GM12875 (cell line): ENCODE data around the gene RASSF7.

Experiments
- H3K4me3 ChIP-seq: one replicate; pipeline ENCODE4 v1.5.1; 2011; ENCODE audit warnings: low read depth, low read length, control low read depth
- TF ChIP-seq, protein P1 (sequence below): IDR thresholded peaks from 2 replicates; pipeline ENCODE4 v1.5.1; 2011; ENCODE audit warnings: low read depth, mild to moderate bottlenecking, control low read depth, inconsistent platforms, low read length, moderate library complexity, borderline replicate concordance; ENCODE audit not compliant: insufficient read depth

Gene RASSF7

DNA sequence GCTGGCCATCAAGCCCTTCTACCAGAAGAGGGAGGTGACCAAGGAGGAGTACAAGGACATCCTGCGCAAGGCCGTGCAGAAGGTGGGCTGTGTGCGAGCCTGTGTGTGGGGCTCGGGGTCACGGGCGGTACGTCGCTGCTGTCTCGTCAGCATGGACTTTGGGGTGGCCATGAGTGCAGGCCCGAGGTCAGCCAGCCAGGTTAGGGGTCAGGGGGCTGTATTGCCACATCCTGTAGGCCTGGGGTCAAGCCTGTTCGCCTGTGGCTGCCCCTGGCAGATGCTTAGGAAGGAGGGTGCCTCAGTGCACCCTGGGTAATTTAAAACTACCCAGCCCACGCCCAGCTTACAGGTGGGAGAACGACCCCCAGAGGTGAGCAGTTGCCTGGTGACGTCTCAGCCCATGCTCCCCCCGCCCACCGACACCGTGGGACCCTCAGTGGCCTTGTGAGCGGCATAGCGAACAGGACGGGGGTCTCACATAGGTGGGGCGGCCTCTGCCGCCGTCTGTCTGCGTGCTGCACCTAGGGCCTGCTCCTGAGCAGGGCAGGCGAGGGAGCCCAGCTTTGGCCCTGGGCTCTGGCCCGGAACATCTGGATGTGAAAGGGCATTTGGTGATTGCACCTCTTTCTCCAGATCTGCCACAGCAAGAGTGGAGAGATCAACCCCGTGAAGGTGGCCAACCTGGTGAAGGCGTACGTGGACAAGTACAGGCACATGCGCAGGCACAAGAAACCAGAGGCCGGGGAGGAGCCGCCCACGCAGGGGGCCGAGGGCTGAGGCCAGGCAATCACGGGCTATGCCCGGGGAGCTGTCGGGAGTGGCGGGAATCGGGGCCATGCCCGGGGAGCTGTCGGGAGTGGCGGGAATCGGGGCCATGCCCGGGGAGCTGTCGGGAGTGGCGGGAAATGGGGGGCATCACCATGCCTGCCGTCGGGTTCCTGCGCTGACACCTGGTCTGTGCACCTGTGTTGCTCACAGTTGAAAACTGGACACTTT lies 50.5 kb downstream of the RASSF7 start:
- TF ChIP-seq, protein P1, sequence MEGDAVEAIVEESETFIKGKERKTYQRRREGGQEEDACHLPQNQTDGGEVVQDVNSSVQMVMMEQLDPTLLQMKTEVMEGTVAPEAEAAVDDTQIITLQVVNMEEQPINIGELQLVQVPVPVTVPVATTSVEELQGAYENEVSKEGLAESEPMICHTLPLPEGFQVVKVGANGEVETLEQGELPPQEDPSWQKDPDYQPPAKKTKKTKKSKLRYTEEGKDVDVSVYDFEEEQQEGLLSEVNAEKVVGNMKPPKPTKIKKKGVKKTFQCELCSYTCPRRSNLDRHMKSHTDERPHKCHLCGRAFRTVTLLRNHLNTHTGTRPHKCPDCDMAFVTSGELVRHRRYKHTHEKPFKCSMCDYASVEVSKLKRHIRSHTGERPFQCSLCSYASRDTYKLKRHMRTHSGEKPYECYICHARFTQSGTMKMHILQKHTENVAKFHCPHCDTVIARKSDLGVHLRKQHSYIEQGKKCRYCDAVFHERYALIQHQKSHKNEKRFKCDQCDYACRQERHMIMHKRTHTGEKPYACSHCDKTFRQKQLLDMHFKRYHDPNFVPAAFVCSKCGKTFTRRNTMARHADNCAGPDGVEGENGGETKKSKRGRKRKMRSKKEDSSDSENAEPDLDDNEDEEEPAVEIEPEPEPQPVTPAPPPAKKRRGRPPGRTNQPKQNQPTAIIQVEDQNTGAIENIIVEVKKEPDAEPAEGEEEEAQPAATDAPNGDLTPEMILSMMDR = no peak
- H3K4me3 ChIP-seq = no peak overlapping the region

DNA sequence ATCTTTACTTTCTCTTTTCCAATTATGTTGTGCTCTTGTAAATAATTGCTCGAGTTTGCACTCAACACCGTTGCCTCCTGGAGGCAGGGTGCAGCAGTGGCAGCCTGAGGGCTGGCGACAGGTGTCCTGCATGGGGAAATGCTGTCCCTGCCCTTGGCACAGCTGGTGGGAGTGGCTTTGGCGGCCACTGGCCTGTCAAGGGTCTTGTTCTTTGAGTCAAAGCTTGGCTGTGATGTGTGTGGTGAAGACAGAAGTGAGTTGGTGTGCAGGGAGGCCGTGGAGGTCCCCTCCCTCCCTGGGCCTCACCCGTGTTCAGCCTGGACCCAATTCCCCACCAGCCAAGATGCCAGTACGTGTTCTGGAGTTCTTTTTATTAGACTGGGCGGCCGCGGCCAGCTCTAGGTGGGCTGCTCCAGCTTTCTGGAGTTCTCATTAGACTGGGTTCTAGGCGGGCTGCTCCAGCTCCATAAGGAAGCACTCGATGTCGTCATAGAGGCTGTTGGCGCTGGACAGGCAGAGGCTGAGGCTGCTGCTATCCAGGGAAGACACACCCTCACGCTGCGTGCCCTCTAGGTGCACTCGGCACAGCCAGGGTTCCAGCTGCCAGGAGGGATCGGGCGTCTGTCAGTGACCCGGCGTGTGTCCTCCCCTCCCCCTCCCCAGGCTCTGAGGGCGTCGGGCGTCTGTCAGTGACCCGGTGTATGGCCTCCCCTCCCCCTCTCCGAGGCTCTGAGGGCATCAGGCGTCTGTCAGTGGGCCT lies 51.6 kb downstream of the RASSF7 start:
- H3K4me3 ChIP-seq = no peak overlapping the region
- TF ChIP-seq, protein P1 = peak; percentile 27; the same call in 1 of the 2 replicates

DNA sequence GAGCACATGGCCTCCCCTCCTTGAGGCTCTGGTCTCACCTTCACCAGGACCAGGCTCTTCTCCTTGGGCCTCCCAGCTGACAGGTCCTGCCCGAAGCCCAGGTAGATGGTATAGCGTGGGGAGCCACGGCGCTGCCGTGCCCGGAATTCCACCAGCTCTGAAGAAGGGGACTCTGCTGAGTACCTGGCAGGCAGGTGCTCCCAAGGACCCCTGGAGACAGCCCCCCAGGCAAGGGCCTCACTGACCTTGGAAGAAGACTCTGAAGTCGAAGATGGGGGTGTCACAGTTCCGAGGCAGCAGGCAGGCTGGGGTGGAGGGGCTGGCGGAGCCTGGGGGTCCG lies 52.2 kb downstream of the RASSF7 start:
- H3K4me3 ChIP-seq = no peak overlapping the region
- TF ChIP-seq, protein P1 = no peak

DNA sequence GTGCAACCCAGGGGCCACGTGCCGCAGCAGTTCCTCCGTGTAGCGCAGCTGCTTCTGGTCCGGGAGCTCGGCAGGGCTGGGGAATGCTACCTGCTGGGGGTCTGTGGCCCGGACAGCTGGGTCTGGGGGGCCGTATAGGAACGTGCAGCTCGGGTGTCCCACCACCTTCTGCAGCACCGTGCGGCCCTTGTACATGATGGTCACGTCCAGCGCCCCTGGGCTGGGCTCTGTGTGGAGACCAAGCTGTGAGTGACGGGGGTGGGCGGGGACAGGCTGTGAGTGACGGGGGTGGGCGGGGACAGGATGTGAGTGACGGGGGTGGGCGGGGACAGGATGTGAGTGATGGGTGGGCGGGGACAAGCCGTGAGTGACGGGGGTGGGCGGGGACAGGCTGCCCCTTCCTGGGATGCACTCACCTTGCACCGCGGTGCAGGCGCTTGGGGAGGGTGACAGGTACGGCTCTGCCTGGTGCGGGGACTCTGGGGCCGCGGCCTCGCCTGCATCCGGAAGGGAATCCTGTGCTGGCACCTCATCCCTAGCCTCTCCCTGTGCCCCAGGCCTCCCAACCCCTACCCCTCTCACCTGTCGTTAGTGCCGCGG lies 52.7 kb downstream of the RASSF7 start:
- TF ChIP-seq, protein P1 = no peak
- no peak overlapping the region for H3K4me3 ChIP-seq
